NCI-H187 treated with DMSO at 0.1 percent for 48 hours (cell line): Measurements from ENCODE around the gene FYCO1.

Source experiments
- DNase-seq: peaks from one replicate; lab custom pipeline; 2025; lab: John Stamatoyannopoulos, UW

FYCO1 gene

DNA sequence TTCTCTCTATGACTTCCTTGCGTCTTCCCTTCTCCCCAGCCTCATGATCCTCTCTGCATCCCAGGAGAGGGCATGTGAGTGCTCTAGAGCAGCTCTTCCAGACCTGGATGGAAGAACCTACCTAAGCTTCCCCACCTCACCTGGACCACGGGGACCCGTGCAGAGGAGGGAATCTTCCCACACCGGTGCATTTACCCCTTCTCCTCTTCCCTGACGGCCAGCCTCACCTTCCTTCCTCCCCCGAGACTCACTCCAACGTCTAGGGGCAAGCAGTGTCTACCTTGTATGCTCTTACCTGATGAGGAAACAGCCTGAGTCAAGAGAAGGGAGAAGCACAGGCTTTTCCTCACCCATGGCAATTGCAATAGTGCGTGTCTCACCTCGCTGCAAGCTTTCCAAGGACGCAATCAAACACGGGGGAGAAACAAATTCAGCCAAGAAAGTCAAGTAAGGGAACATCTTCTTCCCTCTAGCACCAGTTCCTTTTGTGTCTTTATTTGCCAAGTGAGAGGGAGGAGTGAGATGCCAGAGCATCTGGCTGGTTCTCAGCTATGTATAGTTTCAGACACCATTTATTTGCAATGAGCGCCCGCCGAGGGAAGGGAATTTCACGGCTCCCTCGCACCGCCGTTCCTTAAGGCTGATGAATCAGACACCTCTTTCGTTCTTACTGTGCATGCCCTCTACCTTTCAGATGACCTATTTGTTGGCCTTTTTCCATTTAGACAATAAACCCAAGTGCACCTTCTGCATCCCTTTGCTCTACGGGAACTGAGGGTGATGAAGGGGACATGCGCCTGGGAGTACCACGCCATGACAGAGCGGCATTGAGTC lies 111.0 kb downstream of the FYCO1 start:
- DNase-seq, result no peak

DNA sequence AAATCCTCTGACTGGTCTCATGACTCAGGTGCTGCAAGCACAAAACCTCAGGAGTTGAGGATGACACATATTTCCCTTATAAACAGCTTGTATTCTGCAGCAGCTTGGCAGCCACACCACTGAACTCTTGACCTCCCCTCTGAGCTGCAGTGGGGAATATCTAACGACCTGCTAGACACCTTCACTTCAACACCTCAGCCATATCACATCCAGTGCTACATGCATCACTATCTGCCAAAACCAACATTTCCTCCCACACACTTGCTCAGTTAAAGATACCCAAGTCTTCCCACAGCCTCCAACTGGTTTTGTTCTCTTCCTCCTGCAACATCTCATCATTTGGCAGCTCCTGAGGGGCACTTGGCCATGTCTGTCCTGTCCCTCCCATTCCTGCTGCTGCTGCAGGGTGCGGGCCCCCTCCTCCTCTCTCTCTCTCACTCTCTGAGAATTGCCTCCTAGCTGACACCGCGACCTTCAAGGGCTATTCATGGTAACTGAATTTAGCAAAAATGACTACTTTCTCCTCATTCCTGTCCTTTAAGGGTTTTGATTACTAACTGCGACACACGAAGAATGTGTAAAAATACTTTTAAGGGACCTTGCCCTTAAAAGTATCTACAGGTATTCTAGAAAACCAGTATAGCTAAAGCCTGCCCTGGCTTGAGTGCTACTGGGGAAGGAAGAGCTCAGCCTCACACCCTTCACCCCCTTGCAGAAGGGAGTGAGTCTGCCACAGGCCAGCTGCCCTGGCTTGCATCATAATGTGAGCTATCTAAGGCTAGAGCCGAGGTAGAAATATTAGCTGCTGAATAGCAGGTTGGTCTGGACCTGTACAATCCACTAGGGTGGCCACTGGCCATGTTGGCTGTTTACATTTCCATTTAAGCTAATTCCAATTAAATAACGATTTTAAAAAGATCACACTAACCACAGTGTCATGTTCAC lies 114.3 kb downstream of the FYCO1 start:
- no peak for DNase-seq

DNA sequence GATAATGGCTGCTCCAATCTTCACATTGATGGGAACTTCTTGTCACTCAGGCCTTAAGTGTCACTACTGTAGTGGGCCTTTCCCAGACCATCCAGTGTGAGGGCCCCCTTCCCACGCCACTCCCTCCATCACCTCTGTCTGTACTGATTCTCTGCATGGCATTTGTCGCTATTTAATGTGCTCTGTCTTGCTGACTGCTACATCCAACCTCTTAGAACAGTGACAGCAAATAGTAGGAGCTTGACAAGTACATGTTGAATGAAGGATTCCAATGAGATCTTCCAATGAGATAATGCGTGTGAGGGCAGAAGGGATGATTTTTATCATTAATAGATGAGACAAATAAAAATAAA lies 114.9 kb downstream of the FYCO1 start:
- no peak for DNase-seq

DNA sequence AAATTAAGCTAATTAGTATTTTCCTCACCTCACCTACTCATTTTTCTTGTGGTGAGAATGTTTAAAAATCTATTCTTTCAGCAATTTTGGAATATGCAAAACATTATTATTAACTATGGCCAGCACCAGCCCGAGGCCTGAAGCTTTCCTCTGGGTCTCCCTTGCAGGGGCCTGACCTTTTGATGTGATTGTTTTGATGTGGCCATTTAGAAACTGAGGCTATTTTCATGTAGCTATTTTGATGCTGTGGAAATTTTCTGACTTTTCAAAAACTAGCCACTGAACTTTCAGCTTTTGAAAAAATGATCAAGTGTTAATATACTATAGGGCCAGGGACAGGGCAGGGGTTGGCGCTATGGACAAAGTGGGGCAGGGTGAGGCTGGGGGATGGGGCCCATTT lies 117.5 kb downstream of the FYCO1 start:
- DNase-seq, result no peak

DNA sequence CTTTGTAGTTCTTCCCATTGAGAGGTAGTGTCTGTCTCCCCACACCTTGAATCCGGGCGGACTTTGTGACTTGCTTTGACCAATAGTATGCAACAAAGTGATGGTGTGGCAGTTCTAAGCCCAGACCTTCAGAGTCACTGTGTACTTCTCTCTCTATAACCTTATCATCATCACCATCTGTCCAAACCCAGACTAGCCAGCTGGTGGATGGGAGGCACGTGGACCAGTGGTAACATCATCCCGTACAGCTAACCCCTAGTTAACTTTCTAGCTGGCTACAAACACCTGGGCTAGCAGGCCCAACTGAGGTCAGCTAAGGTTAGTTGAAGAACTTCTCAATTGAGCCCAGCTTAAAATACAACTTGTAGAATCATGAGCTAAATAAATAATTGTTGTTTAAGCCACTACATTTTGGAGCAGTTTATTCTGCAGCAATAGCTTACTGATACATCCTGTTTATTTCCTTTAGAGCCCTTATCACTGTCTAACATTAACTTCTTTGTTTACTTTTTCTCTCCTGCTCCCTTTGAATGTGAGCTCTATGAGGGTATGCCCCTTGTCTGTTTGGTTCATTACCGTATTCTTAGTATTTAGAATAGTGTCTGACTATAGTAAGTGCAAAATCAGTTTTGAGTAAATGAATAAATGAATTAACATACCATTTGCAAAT lies 120.8 kb downstream of the FYCO1 start:
- no peak for DNase-seq

DNA sequence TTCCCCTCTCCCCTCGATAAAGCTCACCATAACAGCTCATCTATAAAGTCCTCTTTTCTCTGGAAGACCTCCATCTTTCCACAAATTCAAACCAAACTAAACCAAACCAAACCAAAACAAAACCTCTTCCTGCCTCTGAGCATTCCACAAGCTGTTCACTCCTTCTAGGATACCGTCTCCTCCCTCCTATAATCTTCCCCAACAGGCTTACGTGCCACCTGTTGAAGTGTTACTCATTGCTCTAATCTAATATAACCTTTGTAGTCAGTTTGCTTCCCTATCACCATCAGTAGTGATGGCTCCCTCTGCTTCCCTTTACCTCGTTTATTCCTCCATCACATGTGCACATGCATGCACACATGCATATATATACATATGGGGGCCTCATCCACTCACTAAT lies 122.0 kb downstream of the FYCO1 start:
- no peak for DNase-seq

DNA sequence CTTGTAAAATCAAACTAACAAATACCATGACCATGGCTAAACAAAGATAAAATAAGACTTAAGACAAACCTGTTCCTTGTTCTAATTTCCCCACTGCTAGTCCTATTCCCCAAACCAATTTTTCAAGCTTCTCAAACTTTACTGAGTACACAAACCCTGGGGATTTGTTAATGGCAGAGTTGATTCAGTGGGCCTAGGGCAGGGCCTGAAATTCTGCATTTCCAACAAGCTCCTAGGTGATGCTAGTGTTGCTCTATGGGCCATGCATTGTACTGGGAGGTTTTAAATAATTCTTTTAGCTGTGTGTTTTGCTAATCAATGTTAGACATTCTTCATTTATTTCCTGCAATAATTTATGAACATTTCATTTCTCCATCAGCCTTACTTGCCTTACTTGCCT lies 122.6 kb downstream of the FYCO1 start:
- no peak for DNase-seq

DNA sequence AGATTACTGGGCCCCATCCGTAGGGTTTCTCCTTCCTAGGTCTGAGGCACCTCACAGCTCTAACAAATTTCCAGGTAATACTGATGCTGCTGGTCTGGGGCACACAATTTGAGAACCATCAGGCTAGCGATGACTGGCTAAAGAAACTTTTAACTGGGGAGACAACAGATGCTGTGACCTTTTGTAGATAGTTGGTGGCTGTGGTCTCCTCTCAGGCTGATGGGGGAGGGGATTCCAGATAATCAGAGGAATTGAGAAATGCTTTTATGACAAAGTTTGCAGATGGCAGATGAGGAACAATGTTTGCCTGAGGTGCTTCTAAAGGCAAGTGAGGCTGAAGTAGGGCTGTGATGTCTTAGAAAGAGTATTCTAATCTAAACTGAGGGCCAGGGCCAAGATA lies 123.1 kb downstream of the FYCO1 start:
- DNase-seq, result no peak

DNA sequence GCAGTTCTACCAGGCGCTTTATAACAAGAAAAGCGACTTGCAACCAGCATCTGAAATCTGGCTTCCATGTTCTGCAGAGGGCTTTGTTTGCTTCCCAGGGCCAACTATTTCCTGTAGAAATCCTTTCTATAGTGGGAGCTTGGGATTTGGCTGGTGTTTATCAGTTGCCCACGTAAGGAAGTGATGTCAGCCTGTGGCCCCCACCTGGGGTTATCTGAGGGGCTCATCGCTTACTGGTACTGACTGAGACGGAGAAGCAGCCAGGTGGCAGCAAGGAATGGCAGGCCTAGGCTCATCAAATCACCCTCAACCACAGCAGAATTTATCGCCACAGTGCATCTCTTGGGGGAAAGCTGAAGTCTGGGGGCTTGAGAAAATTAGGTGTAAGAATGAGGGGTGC lies 123.8 kb downstream of the FYCO1 start:
- no peak for DNase-seq

DNA sequence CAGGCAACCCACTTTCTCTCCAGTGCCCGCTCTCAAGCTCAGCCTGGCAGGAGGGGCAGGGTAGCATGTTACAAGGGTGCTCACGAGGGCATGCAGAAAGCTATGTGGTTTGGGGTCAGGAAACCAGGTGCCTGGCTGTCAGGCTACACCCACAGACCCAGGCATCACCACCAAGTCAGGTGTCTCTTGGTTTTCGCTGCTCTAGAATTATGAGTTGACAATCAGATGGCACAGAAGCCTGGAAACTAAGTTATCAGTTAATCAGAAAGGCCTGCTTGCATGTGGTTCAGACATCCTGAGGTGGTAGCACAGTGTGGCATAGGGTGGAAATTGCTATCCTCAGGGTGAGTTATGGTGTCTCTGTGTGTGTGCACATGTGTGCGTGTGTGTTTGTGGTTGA lies 125.5 kb downstream of the FYCO1 start:
- DNase-seq, result no peak

DNA sequence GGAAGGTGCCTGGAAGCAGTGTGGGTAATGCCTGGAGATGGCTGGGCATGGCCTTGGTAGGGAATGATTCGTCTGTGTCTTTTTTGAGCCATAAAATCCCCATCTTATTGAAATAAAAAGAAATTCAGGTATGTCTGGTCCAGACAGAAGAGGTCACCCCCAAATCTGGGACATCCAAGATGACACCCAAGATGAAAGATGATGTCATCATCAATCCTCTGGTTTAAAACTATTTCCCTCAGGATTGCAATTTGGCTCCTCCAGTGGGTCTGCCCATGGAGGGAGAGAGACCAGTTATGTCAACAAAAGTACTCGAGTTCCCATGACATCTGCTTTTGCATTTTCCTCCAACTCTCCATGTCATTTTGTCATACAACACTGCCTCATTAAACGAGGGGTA lies 126.0 kb downstream of the FYCO1 start:
- DNase-seq, result no peak

DNA sequence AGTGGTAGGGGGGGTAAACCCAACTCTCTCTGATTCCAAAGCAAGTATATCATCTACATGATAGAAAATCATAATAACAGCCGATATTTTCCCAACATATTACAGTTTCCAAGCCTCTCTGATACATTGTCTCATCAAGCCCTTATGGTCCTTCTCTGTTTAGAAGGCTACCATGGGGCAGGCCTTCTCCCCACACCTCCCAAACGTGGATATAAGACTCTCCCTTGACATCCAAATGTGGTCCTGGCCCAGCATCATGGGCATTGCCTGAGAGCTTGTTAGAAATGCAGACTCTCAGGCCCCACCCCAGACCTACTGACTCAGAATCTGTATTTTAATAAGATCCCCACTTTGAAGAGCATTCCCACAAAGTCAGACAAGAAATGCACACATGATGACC lies 127.0 kb downstream of the FYCO1 start:
- DNase-seq, result no peak

DNA sequence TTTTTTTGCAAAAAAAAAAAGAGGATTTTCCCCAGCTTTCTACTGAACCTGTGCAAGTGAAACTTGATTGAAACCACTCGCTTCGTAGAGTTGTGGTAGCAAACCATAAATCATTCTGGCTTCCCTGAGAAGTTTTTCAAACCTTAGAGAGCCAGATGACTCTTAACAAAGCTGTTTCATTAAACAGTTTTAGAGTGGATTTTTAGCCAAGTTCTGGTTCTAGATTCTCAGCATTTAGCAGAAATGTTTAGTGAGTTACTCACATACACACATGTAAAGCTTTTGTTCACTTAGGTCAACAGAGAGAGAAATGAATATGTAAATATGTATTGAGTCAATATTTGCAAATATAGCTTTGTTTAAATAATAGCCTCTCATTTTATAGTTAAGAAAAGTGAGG lies 127.4 kb downstream of the FYCO1 start:
- DNase-seq, result no peak
